Natural killer cell (primary cell): ENCODE measurements around the gene SULT4A1. TPM values are rescaled to one million over a fixed set of nuclear protein-coding genes. Genes with fewer than 3 reads are reported as not detected.

Experiments used
- ATAC-seq, 3 donors: fragments of 150-1000 bp in 2 of 3; fragments of 200-7000 bp in 1 of 3; cut with Tn5 transposase; 1 replicate in 1 of 3; 2 replicates in 2 of 3; pipeline ENCODE4 v1.10.0; 2021; ENCODE audit warnings: mild to moderate bottlenecking in 2 of 3, moderate library complexity in 2 of 3
- DNase-seq, 2 donors: peaks; one replicate each; pipeline versions ENCODE4 v3.0.0 to v3.0.0-alpha.2; 2013 to 2021; ENCODE audit warnings: mixed read lengths in 1 of 2
- H3K27ac ChIP-seq: one replicate; pipeline ENCODE4 v1.5.1; 2013; ENCODE audit warnings: mild to moderate bottlenecking, low read length
- H3K27me3 ChIP-seq: one replicate; pipeline ENCODE4 v1.6.1; 2013; ENCODE audit warnings: low read length; ENCODE audit not compliant: control insufficient read depth, insufficient read depth
- H3K36me3 ChIP-seq: one replicate; pipeline ENCODE4 v1.6.1; 2013; ENCODE audit warnings: low read length; ENCODE audit not compliant: control insufficient read depth, insufficient read depth
- H3K4me1 ChIP-seq: one replicate; pipeline ENCODE4 v1.6.1; 2013; ENCODE audit warnings: low read length; ENCODE audit not compliant: control insufficient read depth, insufficient read depth
- H3K4me3 ChIP-seq: one replicate; pipeline ENCODE4 v1.5.1; 2013; ENCODE audit warnings: low read length
- H3K9me3 ChIP-seq: one replicate; pipeline ENCODE4 v1.6.1; 2013; ENCODE audit warnings: low read length; ENCODE audit not compliant: control insufficient read depth, insufficient read depth
- H3K27ac Mint-ChIP-seq, 2 donors: one replicate each; pipeline ENCODE4 v1.8.0; 2022; ENCODE audit warnings: mild to moderate bottlenecking in 2 of 2, mixed read lengths in 2 of 2, moderate library complexity in 1 of 2
- H3K27me3 Mint-ChIP-seq, 2 donors: one replicate each; pipeline ENCODE4 v1.8.0; 2022; ENCODE audit warnings: low read depth in 2 of 2, mixed read lengths in 2 of 2
- H3K36me3 Mint-ChIP-seq: one replicate; pipeline ENCODE4 v1.8.0; 2022; ENCODE audit warnings: mixed read lengths
- H3K4me1 Mint-ChIP-seq, 2 donors: one replicate each; pipeline ENCODE4 v1.8.0; 2022; ENCODE audit warnings: mixed read lengths in 2 of 2
- H3K4me3 Mint-ChIP-seq: one replicate; pipeline ENCODE4 v1.8.0; 2022; ENCODE audit warnings: mild to moderate bottlenecking, moderate library complexity, mixed read lengths
- H3K9me3 Mint-ChIP-seq, 2 donors: one replicate each; pipeline ENCODE4 v1.8.0; 2022; ENCODE audit warnings: mixed read lengths in 2 of 2
- WGBS: methylation state at CpG from one replicate; pipeline ENCODE4 v1.1.7; 2013; ENCODE audit warnings: missing lambda C conversion rate; ENCODE audit not compliant: insufficient coverage; 5-methylcytosine and 5-hydroxymethylcytosine counted together
- intact Hi-C: fragments of 100-400 bp; cut with micrococcal nuclease; formaldehyde crosslinking; loops from one replicate; pipeline ENCODE4 v1.14.2; 2022
- total RNA-seq, 4 donors: library from RNA; stranded (reverse); fragments of 120-200 nt in 1 of 4; gene quantifications; one replicate each; pipeline versions ENCODE4 v1.2.3 to v1.2.4, GENCODE V29; 2013 to 2022
- TF ChIP-seq, protein P1 (sequence below): fragments of 200-600 bp; IDR thresholded peaks from one replicate; pipeline ENCODE4 v1.8.0; 2022; ENCODE audit warnings: antibody characterized with exemption

Gene SULT4A1
- total RNA-seq, 3 donors from 2014 or later (not counting 1 experiment from before 2014, with no cell fraction given): not detected

DNA sequence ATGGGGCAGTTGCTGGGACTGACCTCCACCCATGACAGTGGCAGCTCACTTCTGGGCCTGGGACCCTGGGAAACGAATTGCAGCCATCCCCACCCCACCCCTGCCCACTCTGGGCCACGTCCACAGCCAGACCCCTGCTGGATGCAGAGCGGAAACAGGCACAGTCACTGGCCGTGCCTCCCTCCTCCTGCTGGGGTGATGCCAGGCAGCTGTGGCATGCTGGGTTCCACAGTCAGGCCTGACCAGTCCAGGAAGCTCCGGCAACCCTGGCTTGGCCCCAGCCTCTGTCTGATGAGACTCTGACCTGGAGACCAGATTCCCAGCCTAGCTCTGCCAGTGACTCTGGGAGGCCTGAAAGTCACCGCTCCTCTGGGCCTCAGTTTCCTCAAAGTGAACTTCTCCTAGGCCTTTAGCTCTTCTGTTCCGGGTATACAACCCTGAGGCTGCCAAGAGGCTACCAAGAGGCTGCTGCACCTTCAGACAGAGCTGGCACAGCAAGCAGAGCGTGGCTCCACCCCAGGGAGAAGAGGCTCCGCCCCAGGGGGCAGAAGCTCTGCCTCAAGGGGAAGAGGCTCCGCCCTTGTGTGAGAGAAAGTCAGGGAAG is 8.9 kb downstream of the SULT4A1 start:
- no peak for ATAC-seq
- no peak for DNase-seq
- no peaks in the 10 kb centered on the region for H3K27me3 ChIP-seq

GRCh38 chr22:43852573-43853327 is 9.6 kb downstream of the SULT4A1 start:
- H3K36me3 ChIP-seq: no peaks in the 10 kb centered on the region
- Mint-ChIP-seq H3K4me3 (no peak overlapping the region), H3K27ac (no peak overlapping the region), H3K27me3 (peaks cover 7 to 21% of the 10 kb centered on the region in 2 donors), H3K36me3 (no peaks in the 10 kb centered on the region), H3K9me3 (no peaks in the 10 kb centered on the region), H3K4me1 (no peaks in the 10 kb centered on the region)
- H3K27me3 ChIP-seq: no peaks in the 10 kb centered on the region
- no peak overlapping the region for H3K4me3 ChIP-seq
- DNase-seq (no peak), ATAC-seq (no peak)
- TF ChIP-seq, protein P1, sequence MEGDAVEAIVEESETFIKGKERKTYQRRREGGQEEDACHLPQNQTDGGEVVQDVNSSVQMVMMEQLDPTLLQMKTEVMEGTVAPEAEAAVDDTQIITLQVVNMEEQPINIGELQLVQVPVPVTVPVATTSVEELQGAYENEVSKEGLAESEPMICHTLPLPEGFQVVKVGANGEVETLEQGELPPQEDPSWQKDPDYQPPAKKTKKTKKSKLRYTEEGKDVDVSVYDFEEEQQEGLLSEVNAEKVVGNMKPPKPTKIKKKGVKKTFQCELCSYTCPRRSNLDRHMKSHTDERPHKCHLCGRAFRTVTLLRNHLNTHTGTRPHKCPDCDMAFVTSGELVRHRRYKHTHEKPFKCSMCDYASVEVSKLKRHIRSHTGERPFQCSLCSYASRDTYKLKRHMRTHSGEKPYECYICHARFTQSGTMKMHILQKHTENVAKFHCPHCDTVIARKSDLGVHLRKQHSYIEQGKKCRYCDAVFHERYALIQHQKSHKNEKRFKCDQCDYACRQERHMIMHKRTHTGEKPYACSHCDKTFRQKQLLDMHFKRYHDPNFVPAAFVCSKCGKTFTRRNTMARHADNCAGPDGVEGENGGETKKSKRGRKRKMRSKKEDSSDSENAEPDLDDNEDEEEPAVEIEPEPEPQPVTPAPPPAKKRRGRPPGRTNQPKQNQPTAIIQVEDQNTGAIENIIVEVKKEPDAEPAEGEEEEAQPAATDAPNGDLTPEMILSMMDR: no peak
- 45% methylated on average over 19 of the region's 19 CpGs for WGBS
- intact Hi-C loops: no loop called here
- H3K9me3 ChIP-seq: no peaks in the 10 kb centered on the region
- no peak overlapping the region for H3K27ac ChIP-seq
- no peaks in the 10 kb centered on the region for H3K4me1 ChIP-seq

More for the DNA sequence above, 8.9 kb downstream of the SULT4A1 start:
- no peaks in the 10 kb centered on the region for H3K36me3 ChIP-seq
- no peaks in the 10 kb centered on the region for H3K4me1 ChIP-seq
- TF ChIP-seq, protein P1: no peak
- peaks cover 7 to 21% of the 10 kb centered on the region in 2 donors for H3K27me3 Mint-ChIP-seq
- H3K9me3 ChIP-seq: no peaks in the 10 kb centered on the region
- H3K9me3 Mint-ChIP-seq: no peaks in the 10 kb centered on the region
- no peaks in the 10 kb centered on the region for H3K36me3 Mint-ChIP-seq
- no peak overlapping the region for H3K27ac Mint-ChIP-seq
- H3K4me1 Mint-ChIP-seq: no peaks in the 10 kb centered on the region
- 88% methylated on average over 10 of the region's 10 CpGs for WGBS
- no peak overlapping the region for H3K4me3 ChIP-seq
- no peak overlapping the region for H3K4me3 Mint-ChIP-seq
- no peak overlapping the region for H3K27ac ChIP-seq
- intact Hi-C loops: no loop called here

- Histone ChIP-seq H3K27me3 (no peaks in the 10 kb centered on the region), H3K9me3 (no peaks in the 10 kb centered on the region), H3K4me1 (no peaks in the 10 kb centered on the region), H3K36me3 (no peaks in the 10 kb centered on the region), H3K27ac (no peak overlapping the region), H3K4me3 (no peak overlapping the region)
- Mint-ChIP-seq H3K27ac (no peak overlapping the region), H3K27me3 (peaks cover 4 to 15% of the 10 kb centered on the region in 2 donors), H3K36me3 (no peaks in the 10 kb centered on the region), H3K9me3 (no peaks in the 10 kb centered on the region), H3K4me3 (no peak overlapping the region), H3K4me1 (no peaks in the 10 kb centered on the region)
- WGBS: 46% methylated on average over 3 of the region's 3 CpGs
- intact Hi-C loops: no loop called here
- DNase-seq: no peak
- no peak for ATAC-seq
- TF ChIP-seq, protein P1: no peak
Observed at GRCh38 chr22:43851979-43852307, 10.4 kb downstream of the SULT4A1 start.
